MM.1S (cell line): ENCODE data around the gene ABHD1.

Experiments used
- DNase-seq: peaks from one replicate; pipeline ENCODE4 v3.0.0-alpha.2; 2015
- H2AFZ ChIP-seq: fragments of 300-600 bp; sonication (generic); 2 replicates; pipeline ENCODE4 v1.6.0; 2016; ENCODE audit warnings: antibody characterized with exemption, low read length
- H3F3A ChIP-seq: fragments of 300-600 bp; sonication (generic); 2 replicates; pipeline ENCODE4 v1.6.1; 2016; ENCODE audit warnings: mild to moderate bottlenecking, antibody characterized with exemption, low read length, moderate library complexity, mixed read lengths; ENCODE audit not compliant: insufficient read depth
- H3K27ac ChIP-seq: fragments of 300-600 bp; sonication (generic); 2 replicates; pipeline ENCODE4 v1.5.1; 2016; ENCODE audit warnings: mild to moderate bottlenecking, low read length
- H3K27me3 ChIP-seq: fragments of 300-600 bp; sonication (generic); replicated peaks from 2 replicates; pipeline ENCODE4 v1.6.0; 2016; ENCODE audit warnings: low read length; ENCODE audit not compliant: insufficient read depth
- H3K36me3 ChIP-seq: fragments of 300-600 bp; sonication (generic); replicated peaks from 2 replicates; pipeline ENCODE4 v1.6.1; 2016; ENCODE audit warnings: mild to moderate bottlenecking, low read length, mixed read lengths; ENCODE audit not compliant: insufficient read depth
- H3K4me1 ChIP-seq: fragments of 300-600 bp; sonication (generic); 2 replicates; pipeline ENCODE4 v1.6.1; 2016; ENCODE audit warnings: low read length, mixed read lengths
- H3K4me2 ChIP-seq: fragments of 300-600 bp; sonication (generic); 2 replicates; pipeline ENCODE4 v1.6.0; 2016; ENCODE audit warnings: low read depth, low read length
- H3K4me3 ChIP-seq: fragments of 300-600 bp; sonication (generic); 2 replicates; pipeline ENCODE4 v1.5.1; 2016; ENCODE audit warnings: low read length, mixed read lengths
- H3K79me2 ChIP-seq: fragments of 300-600 bp; sonication (generic); 2 replicates; pipeline ENCODE4 v1.6.1; 2016; ENCODE audit warnings: mixed run types, low read length, mixed read lengths
- H3K9ac ChIP-seq: fragments of 300-600 bp; sonication (generic); 2 replicates; pipeline ENCODE4 v1.6.1; 2016; ENCODE audit warnings: low read length, mixed read lengths
- H3K9me2 ChIP-seq: fragments of 300-600 bp; sonication (generic); replicated peaks from 2 replicates; pipeline ENCODE4 v1.6.1; 2016; ENCODE audit warnings: mild to moderate bottlenecking, low read length, mixed read lengths; ENCODE audit not compliant: insufficient read depth
- H3K9me3 ChIP-seq: fragments of 300-600 bp; sonication (generic); replicated peaks from 2 replicates; pipeline ENCODE4 v1.6.1; 2016; ENCODE audit warnings: mild to moderate bottlenecking, low read length, mixed read lengths; ENCODE audit not compliant: insufficient read depth
- H4K20me1 ChIP-seq: fragments of 300-600 bp; sonication (generic); 2 replicates; pipeline ENCODE4 v1.6.1; 2016; ENCODE audit warnings: mild to moderate bottlenecking, low read length, moderate library complexity, mixed read lengths; ENCODE audit not compliant: insufficient read depth
- EZH2 ChIP-seq: fragments of 300-600 bp; sonication (generic); optimal IDR thresholded peaks from 2 replicates; pipeline ENCODE3; 2017; ENCODE audit warnings: low read depth, mild to moderate bottlenecking, antibody characterized with exemption, low read length, mixed read lengths
- EZH2phosphoT487 ChIP-seq: fragments of 300-600 bp; sonication (generic); IDR thresholded peaks from 2 replicates; pipeline ENCODE4 v1.6.1; 2018; ENCODE audit warnings: antibody characterized with exemption, low read length
- TF ChIP-seq, protein P1 (sequence below): fragments of 300-600 bp; sonication (generic); IDR thresholded peaks from 2 replicates; pipeline ENCODE4 v1.5.1; 2016; ENCODE audit warnings: antibody characterized with exemption, low read length, mixed read lengths

The ABHD1 gene

DNA sequence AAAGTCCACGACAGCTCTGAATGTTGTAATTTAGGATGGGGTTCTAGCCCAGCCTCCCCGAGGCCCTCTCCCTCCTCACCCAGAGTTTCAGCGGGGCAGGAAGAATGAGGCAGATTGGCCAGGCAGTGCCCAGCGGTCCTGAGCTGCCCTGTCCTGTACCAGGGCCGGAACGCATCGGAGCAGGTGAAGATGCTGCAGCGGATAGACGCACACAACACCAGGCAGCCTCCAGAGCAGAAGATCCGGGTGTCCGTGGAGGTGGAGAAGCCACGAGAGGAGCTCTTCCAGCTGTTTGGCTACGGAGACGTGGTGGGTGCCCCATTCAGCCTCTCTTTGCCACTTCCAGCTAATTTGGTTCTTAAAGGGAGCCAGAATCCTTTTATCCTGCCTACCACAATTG, 26.3 kb upstream of the ABHD1 start:
- H3K79me2 ChIP-seq: no peaks in the 10 kb centered on the region
- H3K4me2 ChIP-seq: no peak overlapping the region
- no peaks in the 10 kb centered on the region for H3K9me3 ChIP-seq
- H3K9ac ChIP-seq: no peak overlapping the region
- H2AFZ ChIP-seq: no peak overlapping the region
- H3K9me2 ChIP-seq: no peaks in the 10 kb centered on the region
- H3K27me3 ChIP-seq: no peaks in the 10 kb centered on the region
- no peaks in the 10 kb centered on the region for H3K36me3 ChIP-seq
- peaks cover 4% of the 10 kb centered on the region; the same call in 1 of the 2 replicates for H3K4me1 ChIP-seq
- no peak overlapping the region for H3K4me3 ChIP-seq
- DNase-seq: no peak
- H4K20me1 ChIP-seq: no peaks in the 10 kb centered on the region
- no peaks in the 10 kb centered on the region for H3F3A ChIP-seq
- no peak overlapping the region for H3K27ac ChIP-seq
- TF ChIP-seq EZH2 (no peak), EZH2phosphoT487 (no peak)
- TF ChIP-seq, protein P1, sequence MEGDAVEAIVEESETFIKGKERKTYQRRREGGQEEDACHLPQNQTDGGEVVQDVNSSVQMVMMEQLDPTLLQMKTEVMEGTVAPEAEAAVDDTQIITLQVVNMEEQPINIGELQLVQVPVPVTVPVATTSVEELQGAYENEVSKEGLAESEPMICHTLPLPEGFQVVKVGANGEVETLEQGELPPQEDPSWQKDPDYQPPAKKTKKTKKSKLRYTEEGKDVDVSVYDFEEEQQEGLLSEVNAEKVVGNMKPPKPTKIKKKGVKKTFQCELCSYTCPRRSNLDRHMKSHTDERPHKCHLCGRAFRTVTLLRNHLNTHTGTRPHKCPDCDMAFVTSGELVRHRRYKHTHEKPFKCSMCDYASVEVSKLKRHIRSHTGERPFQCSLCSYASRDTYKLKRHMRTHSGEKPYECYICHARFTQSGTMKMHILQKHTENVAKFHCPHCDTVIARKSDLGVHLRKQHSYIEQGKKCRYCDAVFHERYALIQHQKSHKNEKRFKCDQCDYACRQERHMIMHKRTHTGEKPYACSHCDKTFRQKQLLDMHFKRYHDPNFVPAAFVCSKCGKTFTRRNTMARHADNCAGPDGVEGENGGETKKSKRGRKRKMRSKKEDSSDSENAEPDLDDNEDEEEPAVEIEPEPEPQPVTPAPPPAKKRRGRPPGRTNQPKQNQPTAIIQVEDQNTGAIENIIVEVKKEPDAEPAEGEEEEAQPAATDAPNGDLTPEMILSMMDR: no peak

DNA sequence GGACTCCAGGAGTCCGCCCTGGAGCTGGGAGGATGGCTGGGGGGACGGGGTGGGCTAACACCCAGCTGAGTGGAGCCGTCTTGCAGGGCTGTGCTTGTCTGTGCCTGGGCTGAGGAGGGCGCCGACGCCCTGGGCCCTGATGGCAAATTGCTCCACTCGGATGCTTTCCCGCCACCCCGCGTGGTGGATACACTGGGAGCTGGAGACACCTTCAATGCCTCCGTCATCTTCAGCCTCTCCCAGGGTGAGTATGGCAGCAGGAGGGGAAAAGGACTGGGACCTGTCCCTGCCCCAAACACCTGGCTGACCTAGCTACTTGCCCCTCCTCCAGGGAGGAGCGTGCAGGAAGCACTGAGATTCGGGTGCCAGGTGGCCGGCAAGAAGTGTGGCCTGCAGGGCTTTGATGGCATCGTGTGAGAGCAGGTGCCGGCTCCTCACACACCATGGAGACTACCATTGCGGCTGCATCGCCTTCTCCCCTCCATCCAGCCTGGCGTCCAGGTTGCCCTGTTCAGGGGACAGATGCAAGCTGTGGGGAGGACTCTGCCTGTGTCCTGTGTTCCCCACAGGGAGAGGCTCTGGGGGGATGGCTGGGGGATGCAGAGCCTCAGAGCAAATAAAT, 24.2 kb upstream of the ABHD1 start:
- no peaks in the 10 kb centered on the region for H3F3A ChIP-seq
- no peak overlapping the region for H3K9ac ChIP-seq
- DNase-seq: no peak
- H3K9me3 ChIP-seq: no peaks in the 10 kb centered on the region
- peaks cover 4% of the 10 kb centered on the region; the same call in 1 of the 2 replicates for H3K4me1 ChIP-seq
- TF ChIP-seq, protein P1: no peak
- TF ChIP-seq EZH2phosphoT487: no peak
- TF ChIP-seq EZH2: no peak
- H3K27me3 ChIP-seq: no peaks in the 10 kb centered on the region
- no peaks in the 10 kb centered on the region for H3K36me3 ChIP-seq
- H4K20me1 ChIP-seq: no peaks in the 10 kb centered on the region
- H2AFZ ChIP-seq: no peak overlapping the region
- H3K4me3 ChIP-seq: no peak overlapping the region
- H3K27ac ChIP-seq: no peak overlapping the region
- no peaks in the 10 kb centered on the region for H3K9me2 ChIP-seq
- H3K4me2 ChIP-seq: no peak overlapping the region
- no peaks in the 10 kb centered on the region for H3K79me2 ChIP-seq

DNA sequence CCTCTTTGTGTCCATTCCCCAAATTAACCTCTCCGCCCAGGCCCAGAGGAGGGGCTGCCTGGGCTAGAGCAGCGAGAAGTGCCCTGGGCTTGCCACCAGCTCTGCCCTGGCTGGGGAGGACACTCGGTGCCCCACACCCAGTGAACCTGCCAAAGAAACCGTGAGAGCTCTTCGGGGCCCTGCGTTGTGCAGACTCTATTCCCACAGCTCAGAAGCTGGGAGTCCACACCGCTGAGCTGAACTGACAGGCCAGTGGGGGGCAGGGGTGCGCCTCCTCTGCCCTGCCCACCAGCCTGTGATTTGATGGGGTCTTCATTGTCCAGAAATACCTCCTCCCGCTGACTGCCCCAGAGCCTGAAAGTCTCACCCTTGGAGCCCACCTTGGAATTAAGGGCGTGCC, 23.6 kb upstream of the ABHD1 start:
- H3K9me2 ChIP-seq: no peaks in the 10 kb centered on the region
- no peak overlapping the region for H3K4me3 ChIP-seq
- H3K4me1 ChIP-seq: peaks cover 4% of the 10 kb centered on the region; the same call in 1 of the 2 replicates
- no peaks in the 10 kb centered on the region for H3K36me3 ChIP-seq
- no peak for TF ChIP-seq EZH2phosphoT487
- no peak for TF ChIP-seq EZH2
- TF ChIP-seq, protein P1: no peak
- H3K9ac ChIP-seq: no peak overlapping the region
- H4K20me1 ChIP-seq: no peaks in the 10 kb centered on the region
- no peaks in the 10 kb centered on the region for H3K9me3 ChIP-seq
- H3F3A ChIP-seq: no peaks in the 10 kb centered on the region
- no peak overlapping the region for H3K27ac ChIP-seq
- no peak overlapping the region for H2AFZ ChIP-seq
- no peak overlapping the region for H3K4me2 ChIP-seq
- H3K27me3 ChIP-seq: no peaks in the 10 kb centered on the region
- DNase-seq: no peak
- no peaks in the 10 kb centered on the region for H3K79me2 ChIP-seq
